ENCODE measurements around the gene REXO5. TPM values are rescaled to one million over a fixed set of nuclear protein-coding genes. Genes with fewer than 3 reads are reported as not detected.

Gene REXO5
- total and polyA plus RNA-seq, 2 of the 13 experiments (the other 11 are each of a cell fraction or from before 2014, with no cell fraction given) = 5.9 to 13.1 TPM

DNA sequence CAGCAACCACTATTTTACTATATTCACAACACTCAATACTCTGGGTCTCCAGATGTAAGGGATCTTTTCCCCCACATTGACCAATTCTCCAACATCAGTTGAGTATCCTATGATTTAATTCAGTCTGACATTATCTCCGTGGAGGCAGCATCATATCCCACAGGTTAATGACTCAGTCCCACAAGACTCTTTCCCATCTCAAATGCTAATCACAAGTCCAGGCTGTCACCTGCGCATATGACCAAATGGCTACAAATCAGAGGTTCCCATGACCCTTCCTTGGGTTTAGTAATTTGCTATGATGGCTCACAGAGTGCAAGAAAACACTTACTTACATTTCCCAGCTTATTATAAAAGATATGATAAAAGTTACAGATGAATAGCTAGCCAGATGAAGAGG, 23.9 kb upstream of the REXO5 start:
- no peaks in the 10 kb centered on the region for H3K27me3 ChIP-seq (ENCODE audit: control insufficient read depth in 1 of 2, insufficient read depth in 2 of 2, low read length in 2 of 2)
- H3K36me3 ChIP-seq (replicated peaks in 1 of 2; ENCODE audit: control insufficient read depth in 1 of 2, insufficient read depth in 2 of 2, low read length in 2 of 2) = peaks cover 12 to 26% of the 10 kb centered on the region in 2 experiments; a peak in 4 of 5 replicates
- no peaks in the 10 kb centered on the region for H4K20me1 ChIP-seq (ENCODE audit: insufficient read depth, low read length)
- H3K27ac ChIP-seq (ENCODE audit: extremely low read length, insufficient read depth, low read length) = no peak overlapping the region
- DNase-seq (ENCODE audit: low spot score) (no peak), ATAC-seq (no peak), FAIRE-seq (no peak)
- no peak overlapping the region for H3K9ac ChIP-seq (ENCODE audit: insufficient read depth, low read depth, low read length)
- in situ Hi-C loops (cut with HindIII; ENCODE audit: extremely low pct_ligation_motif_present, low pct_unique_long_range_greater_than_20kb) = no loop called here
- no peaks in the 10 kb centered on the region for H3K4me1 ChIP-seq (ENCODE audit: insufficient read depth, low read length)
- TF ChIP-seq, protein P1, sequence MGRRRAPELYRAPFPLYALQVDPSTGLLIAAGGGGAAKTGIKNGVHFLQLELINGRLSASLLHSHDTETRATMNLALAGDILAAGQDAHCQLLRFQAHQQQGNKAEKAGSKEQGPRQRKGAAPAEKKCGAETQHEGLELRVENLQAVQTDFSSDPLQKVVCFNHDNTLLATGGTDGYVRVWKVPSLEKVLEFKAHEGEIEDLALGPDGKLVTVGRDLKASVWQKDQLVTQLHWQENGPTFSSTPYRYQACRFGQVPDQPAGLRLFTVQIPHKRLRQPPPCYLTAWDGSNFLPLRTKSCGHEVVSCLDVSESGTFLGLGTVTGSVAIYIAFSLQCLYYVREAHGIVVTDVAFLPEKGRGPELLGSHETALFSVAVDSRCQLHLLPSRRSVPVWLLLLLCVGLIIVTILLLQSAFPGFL (CRISPR knock-in tag; IDR thresholded peaks at IDR 0.05) = no peak
- TF ChIP-seq SMC3 (IDR thresholded peaks at IDR 0.05; ENCODE audit: low read length) (no peak), POGZ (CRISPR knock-in tag; IDR thresholded peaks at IDR 0.05) (no peak), JUNB (CRISPR knock-in tag; IDR thresholded peaks at IDR 0.05; ENCODE audit: borderline replicate concordance) (no peak), HMGA1 (CRISPR knock-in tag; conservative IDR thresholded peaks at IDR 0.05) (no peak), NFYC (CRISPR knock-in tag; IDR thresholded peaks at IDR 0.05) (no peak), ZBTB42 (CRISPR knock-in tag; IDR thresholded peaks at IDR 0.05) (no peak), ZNF253 (CRISPR knock-in tag; IDR thresholded peaks at IDR 0.05; ENCODE audit: borderline replicate concordance) (no peak), REPIN1 (CRISPR knock-in tag; IDR thresholded peaks at IDR 0.05; ENCODE audit: borderline replicate concordance, low read depth) (no peak), ZNF616 (CRISPR knock-in tag; IDR thresholded peaks at IDR 0.05; ENCODE audit: low read depth) (no peak)
- TF ChIP-seq, protein P2, sequence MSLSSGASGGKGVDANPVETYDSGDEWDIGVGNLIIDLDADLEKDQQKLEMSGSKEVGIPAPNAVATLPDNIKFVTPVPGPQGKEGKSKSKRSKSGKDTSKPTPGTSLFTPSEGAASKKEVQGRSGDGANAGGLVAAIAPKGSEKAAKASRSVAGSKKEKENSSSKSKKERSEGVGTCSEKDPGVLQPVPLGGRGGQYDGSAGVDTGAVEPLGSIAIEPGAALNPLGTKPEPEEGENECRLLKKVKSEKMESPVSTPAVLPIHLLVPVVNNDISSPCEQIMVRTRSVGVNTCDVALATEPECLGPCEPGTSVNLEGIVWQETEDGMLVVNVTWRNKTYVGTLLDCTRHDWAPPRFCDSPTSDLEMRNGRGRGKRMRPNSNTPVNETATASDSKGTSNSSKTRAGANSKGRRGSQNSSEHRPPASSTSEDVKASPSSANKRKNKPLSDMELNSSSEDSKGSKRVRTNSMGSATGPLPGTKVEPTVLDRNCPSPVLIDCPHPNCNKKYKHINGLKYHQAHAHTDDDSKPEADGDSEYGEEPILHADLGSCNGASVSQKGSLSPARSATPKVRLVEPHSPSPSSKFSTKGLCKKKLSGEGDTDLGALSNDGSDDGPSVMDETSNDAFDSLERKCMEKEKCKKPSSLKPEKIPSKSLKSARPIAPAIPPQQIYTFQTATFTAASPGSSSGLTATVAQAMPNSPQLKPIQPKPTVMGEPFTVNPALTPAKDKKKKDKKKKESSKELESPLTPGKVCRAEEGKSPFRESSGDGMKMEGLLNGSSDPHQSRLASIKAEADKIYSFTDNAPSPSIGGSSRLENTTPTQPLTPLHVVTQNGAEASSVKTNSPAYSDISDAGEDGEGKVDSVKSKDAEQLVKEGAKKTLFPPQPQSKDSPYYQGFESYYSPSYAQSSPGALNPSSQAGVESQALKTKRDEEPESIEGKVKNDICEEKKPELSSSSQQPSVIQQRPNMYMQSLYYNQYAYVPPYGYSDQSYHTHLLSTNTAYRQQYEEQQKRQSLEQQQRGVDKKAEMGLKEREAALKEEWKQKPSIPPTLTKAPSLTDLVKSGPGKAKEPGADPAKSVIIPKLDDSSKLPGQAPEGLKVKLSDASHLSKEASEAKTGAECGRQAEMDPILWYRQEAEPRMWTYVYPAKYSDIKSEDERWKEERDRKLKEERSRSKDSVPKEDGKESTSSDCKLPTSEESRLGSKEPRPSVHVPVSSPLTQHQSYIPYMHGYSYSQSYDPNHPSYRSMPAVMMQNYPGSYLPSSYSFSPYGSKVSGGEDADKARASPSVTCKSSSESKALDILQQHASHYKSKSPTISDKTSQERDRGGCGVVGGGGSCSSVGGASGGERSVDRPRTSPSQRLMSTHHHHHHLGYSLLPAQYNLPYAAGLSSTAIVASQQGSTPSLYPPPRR (CRISPR knock-in tag; IDR thresholded peaks at IDR 0.05; ENCODE audit: borderline replicate concordance) = no peak
- TF ChIP-seq, protein P3, sequence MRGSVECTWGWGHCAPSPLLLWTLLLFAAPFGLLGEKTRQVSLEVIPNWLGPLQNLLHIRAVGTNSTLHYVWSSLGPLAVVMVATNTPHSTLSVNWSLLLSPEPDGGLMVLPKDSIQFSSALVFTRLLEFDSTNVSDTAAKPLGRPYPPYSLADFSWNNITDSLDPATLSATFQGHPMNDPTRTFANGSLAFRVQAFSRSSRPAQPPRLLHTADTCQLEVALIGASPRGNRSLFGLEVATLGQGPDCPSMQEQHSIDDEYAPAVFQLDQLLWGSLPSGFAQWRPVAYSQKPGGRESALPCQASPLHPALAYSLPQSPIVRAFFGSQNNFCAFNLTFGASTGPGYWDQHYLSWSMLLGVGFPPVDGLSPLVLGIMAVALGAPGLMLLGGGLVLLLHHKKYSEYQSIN (CRISPR knock-in tag; IDR thresholded peaks at IDR 0.05; ENCODE audit: borderline replicate concordance) = no peak
- H2AFZ ChIP-seq (ENCODE audit: low read length) = no peak overlapping the region
- WGBS (ENCODE audit: low lambda C conversion rate) = 85% methylated on average over 2 of the region's 2 CpGs
- no TSS peak for BruUV-seq (replicated peaks)
- H3K4me3 ChIP-seq (replicated peaks in 1 of 3; ENCODE audit: insufficient read depth in 1 of 3, low read depth in 2 of 3, low read length in 3 of 3) = no peak overlapping the region
- POLR2A ChIA-PET = no interaction called here
- intact Hi-C loops (cut with micrococcal nuclease; ENCODE audit: unreplicated experiment) = no loop called here
- no peaks in the 10 kb centered on the region for H3K79me2 ChIP-seq (ENCODE audit: insufficient read depth, low read length)
- CTCF ChIA-PET (ENCODE audit: low intra/inter-chr PET ratio, low total read pairs) = no interaction called here
- H3K9me3 ChIP-seq (ENCODE audit: low read length) = no peaks in the 10 kb centered on the region
- no peak overlapping the region for H3K4me2 ChIP-seq (ENCODE audit: low read depth, low read length)

Data from HepG2 (cell line).